Measurements from ENCODE around the gene CFAP65.

The CFAP65 gene

GRCh38 chr2:219034823-219035222 lies 6.5 kb downstream of the CFAP65 start:
- DNase-seq (ENCODE audit: low spot score) (no peak), FAIRE-seq (no peak)

DNA sequence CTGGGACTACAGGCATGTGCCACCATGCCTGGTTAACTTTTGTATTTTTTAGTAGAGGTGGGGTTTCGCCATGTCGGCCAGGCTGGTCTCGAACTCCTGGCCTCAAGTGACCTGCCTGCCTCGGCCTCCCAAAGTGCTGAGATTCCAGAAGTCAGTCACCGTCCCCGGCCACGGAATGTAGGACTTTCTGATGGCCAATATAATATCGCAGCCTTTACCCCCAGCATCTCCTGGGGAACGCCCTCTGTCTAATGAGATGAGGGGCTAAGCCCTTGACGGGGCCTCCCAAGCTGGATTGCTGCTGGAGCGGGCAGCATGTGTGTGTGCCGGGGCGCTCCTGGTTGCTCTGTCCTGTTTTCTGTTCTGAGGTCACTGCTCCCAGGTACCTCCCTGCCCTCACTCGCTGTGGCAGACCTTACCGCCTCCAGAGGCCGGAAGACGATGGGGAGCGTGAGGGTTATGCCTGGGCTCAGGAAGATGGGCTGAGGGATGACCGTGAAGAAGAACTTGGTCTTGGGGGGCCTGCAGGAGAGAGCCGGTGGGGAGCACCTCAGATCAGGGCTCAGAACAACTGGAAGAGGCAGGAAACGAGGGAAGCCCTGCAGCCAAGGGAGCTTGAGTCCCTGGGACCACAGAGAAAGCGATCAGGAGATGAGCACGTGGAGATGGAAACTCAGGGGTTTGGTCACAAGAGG lies 9.1 kb downstream of the CFAP65 start:
- DNase-seq (ENCODE audit: low spot score) (no peak), FAIRE-seq (no peak)

GRCh38 chr2:219031005-219031738 lies 10.1 kb downstream of the CFAP65 start:
- no peak for FAIRE-seq
- DNase-seq (ENCODE audit: low spot score) = no peak

DNA sequence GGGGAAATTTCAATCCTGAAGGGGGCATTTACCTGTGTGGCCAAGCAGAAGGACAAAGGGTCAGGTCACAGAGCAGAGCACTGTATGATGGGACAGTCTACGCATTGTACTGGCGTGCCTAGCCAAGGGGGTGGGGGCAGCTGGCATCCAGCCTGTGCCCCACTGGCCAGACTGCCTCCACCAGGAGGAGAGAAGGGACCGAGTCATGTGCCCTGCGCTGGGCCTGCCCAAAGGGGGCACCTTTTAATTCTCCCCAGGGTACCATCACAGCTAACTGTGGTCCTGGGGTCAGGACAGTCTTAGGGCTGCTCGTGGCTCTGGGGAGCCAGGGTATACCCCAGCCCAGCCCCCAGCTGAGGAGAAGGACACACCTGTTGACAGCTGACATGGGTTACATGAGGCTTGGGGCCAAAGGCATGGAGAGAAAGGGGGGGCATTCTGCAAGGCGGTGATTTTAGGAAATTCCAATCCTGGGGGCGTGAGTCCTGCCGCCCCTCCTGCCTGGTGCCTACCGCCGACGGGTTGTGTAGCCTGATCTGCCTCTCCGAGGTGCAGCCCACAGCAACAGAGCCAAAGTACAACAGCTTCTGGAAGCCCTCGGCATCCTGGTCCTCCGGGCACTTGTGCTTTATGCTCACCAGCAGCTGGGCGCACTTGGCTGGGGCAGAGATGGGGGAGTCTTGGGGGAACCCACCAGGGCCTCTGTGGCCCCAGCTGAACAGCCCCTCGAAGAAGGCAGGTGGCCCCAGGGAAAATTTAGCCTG lies 11.0 kb downstream of the CFAP65 start:
- no peak for FAIRE-seq
- no peak for DNase-seq (ENCODE audit: low spot score)

DNA sequence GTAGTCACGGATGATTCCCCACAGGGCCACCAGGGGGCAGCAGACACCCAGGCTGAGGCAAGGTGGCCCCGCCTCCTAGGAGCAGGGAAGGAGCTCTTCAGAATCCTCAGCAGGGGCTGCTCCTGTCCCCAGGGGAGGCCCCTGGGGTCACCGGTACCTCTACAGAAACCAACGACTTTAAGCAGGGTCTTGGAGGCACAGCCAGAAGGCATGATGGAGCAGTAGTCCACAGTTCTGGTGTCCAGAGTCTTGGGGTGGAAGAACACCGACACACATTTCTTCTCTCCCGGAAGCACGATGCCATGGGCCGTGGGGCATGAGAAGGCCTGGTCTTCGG lies 11.5 kb downstream of the CFAP65 start:
- FAIRE-seq (no peak), DNase-seq (ENCODE audit: low spot score) (peak; percentile 58)

DNA sequence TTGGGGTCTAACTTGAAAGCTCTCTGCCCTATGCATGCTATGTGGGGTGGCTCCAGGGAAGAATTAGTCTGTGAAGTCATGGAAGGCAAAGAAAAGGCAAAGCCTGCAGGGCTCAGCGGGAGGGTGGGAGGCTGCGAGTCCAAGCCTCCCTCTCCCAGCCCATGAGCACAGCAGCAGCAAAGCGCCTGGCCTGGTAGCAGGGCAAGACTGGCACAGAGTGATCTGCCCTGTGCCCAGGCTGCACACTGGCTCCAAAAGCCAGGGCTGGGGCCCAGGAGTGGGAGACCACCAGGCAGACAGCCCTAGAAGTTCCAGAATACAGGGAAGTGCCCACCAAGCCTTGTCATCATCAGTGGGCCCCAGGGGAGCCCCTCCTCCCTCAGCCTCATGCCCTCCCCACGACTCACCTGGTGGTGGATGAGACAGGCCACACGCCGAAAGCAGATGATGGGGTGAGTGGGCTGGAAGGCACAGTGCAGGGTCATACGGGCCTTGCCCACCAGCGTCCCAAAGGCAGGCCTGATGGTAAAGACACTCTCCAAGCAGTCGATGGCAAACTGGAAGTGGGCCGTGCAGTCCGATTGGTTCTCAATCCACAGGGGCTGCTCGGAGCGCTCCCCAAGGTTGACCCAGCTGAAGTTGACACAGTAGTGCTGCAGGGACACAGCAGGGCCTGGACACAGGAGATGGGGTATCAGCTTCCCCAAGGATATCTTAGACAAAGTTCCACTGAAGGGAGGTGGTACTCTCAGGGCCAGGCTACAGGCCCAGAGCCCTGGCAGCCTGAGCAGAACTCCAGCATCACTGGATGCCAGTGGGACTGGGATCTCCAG lies 12.1 kb downstream of the CFAP65 start:
- no peak for FAIRE-seq
- DNase-seq (ENCODE audit: low spot score) = no peak

DNA sequence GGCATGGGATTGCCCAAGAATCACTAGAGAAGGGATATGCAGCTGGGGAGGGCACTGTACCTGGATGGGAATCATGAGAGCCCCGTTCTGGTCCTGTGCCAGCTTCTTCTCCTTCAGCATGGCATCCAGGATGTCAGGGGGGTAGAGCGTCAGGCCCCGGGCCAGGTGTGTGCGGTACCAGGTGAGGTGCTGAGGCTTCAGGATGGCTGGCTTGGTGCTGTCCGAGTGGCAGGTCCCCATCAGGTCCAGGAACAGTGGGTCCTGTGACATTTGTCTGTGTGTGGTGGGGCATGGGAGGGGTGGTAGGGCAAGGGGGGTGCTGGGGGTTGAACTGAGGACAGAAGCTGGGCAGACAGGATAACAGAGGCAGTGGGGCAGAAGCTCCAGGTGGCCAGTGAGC lies 13.2 kb downstream of the CFAP65 start:
- FAIRE-seq = no peak
- DNase-seq (ENCODE audit: low spot score) = no peak

- no peak for FAIRE-seq
- DNase-seq (ENCODE audit: low spot score) = no peak
These were observed 13.7 kb downstream of the CFAP65 start for GRCh38 chr2:219027511-219028055.

- FAIRE-seq (no peak), DNase-seq (ENCODE audit: low spot score) (no peak)
These were observed 14.4 kb downstream of the CFAP65 start for GRCh38 chr2:219026946-219027345.

DNA sequence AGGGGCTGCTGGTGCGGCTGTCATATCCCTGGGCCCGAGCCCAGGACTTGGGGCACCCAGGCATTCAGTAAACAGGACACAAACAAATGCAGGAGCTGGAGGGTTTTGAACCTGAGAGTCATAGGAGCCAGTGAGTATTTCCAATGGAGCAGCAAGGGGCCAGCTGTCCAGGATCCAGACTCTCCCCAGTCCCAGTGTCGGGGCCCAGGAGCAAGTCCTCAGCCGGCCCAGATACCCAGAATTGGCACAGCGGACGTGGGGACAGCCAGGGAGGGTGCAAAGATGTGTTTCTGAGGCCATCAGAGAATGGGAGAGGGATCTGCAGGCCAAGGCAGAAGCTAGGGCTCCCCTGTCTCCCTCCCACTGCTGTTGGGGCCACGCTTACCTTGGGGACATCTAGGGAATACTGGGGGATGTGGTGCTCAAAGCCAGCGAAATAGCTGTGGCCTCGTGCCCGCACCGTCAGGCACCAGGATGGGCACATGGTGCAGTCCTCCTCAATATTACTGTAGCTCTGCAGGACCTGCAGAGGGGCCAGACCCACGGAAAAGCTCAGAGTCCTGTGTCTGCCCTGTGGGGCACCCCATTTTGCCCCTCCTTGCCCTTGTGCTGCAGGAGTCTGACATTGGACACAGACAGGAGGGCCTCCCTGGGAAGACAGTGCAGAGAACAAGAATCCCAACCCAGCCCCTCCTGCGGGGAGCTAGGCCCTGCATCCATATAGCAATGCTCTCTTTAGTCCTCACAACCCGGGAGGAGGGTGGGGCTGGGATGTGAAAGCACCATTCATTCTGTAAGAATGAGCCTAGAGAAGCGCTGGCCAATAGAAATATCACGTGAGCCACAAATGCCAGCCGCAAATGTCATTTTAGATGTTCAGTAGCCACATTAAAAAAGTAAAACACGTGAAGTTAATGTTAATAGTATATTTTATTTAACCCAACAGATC lies 15.4 kb downstream of the CFAP65 start:
- DNase-seq (ENCODE audit: low spot score) (no peak), FAIRE-seq (no peak)

GRCh38 chr2:219024059-219024458 lies 17.3 kb downstream of the CFAP65 start:
- no peak for DNase-seq (ENCODE audit: low spot score)
- FAIRE-seq = no peak

GRCh38 chr2:219023045-219023605 lies 18.2 kb downstream of the CFAP65 start:
- no peak for DNase-seq (ENCODE audit: low spot score)
- FAIRE-seq = no peak

GRCh38 chr2:219022616-219023015 lies 18.7 kb downstream of the CFAP65 start:
- DNase-seq (ENCODE audit: low spot score) (no peak), FAIRE-seq (no peak)

DNA sequence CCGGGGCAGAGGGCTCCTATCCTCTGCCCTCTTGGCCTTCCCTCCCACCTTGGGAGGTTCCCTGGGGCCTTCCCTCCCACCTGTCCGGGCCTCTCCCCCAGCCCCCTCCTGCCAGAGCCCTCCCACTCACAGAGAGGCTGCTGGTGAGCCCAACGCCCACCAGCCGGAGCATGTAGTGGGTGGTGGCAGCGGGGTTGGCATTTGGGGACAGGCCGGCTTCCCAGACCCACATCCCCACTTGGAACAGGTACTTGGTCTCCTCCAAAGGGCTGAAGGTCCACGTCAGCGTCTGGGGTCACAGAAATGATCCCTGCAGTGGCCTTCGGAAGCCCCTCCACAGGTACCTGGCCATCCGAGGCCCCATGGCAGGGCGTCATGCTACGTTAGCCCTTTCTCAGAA lies 19.3 kb downstream of the CFAP65 start:
- FAIRE-seq = no peak
- DNase-seq (ENCODE audit: low spot score) = no peak

DNA sequence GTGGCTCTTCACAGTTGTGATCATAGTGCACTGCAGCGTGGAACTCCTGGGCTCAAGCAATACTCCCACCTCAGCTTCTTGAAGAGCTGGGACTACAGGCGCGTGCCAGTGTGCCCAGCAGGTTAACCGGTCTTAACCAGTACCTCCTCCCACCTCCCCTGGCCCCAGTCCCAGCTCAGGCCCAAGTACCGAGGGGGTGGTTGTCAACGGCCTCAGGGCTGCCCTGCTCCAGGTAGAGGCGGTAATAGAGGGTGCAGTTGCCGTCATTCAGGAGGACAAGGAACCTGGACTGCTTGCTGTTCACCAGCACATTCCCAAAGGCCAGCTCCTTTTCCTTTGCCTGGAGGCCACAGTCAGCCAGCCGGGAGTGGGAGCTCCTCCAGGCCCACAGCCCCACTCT lies 19.7 kb downstream of the CFAP65 start:
- FAIRE-seq (no peak), DNase-seq (ENCODE audit: low spot score) (no peak)

DNA sequence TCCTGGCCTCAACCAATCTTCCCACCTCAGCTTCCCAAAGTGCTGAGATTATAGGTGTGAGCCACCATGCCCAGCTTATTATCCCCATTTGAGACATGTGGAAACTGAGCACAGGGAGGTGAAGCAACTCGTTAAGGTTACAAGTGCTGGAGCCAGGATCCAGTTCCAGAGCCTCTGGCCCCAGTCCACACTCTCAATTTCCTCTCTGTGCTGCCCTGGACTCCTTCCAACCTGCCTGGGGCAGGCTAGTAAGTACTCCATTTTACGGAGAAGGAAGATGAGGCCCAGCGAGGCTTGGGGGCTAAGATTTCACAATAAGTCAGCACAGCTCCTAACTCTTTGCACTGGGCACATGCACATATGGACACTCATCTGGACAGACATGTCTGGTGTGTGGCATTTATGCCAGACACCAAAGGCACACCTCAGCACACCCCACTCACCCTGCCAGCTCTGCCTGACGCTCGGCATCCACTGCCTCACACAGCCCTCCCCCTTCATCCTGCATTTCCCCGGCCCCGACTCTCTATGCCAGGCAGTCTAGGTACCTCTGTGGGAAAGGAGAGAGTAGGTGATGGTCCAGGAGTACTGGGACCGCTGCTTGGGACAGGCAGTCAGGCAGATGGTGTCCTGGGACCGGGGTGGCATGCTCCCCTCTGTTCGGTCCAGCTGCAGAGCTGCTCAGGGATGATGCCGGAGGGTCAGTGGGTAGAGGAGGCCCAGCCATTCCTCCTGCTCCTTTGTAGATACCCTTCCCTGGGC lies 20.5 kb downstream of the CFAP65 start:
- DNase-seq (ENCODE audit: low spot score) (no peak), FAIRE-seq (no peak)

DNA sequence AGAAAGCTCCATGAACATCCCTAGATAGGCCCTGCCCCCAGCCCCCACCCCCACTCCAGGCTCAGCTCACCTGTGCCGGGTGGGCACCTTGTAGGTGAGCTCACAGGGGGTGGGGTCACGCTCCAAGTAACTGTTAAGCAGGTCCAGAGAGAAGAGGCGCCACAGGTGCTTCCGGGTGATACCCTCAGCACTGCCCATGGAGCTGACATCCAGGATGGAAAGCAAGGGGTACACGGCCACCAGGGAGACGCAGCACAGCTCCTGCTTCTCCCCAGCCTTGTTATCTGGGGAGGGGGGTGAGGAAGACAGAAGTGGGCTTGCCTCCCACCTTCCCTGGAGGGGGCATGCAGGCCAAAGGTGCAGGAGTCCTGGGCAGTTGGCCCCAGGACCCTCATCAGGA lies 21.9 kb downstream of the CFAP65 start:
- DNase-seq (ENCODE audit: low spot score) (no peak), FAIRE-seq (no peak)

DNA sequence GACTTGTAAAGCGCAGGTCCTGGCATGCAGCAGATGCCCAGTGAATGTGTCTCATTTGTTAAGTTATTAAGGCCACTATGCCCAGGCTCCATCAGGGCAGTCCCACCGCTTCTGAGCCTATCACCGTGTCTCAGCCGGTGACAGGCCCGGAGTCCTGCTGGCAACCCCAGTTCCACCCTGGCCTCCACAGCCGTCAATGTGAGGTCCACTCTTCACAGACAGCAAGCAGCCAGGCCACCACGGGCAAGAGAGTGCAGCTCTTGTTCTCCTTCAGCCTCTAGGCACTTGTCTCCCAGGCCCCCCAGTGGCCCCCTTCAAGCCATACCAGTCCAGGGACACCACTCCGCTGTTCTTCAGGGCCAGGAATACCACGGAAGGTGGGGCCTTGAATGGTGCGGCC lies 22.6 kb downstream of the CFAP65 start:
- FAIRE-seq = no peak
- no peak for DNase-seq (ENCODE audit: low spot score)

GRCh38 chr2:219018286-219018685 lies 23.0 kb downstream of the CFAP65 start:
- DNase-seq (ENCODE audit: low spot score) (no peak), FAIRE-seq (no peak)
